Endothelial cell of umbilical vein (primary cell): ENCODE data around the gene TSG101. TPM values are rescaled to one million over a fixed set of nuclear protein-coding genes. Genes with fewer than 3 reads are reported as not detected.

Experiments
- BruUV-seq: library from RNA; stranded (reverse); fragments of 400-500 nt; replicated peaks from 2 replicates; lab custom pipeline; 2021; lab: Mats Ljungman, UMichigan
- CTCF ChIA-PET: fragments of 300-600, 350-600 bp; sonication (Branson Sonifier 250); formaldehyde crosslinking; loops from one replicate; lab custom pipeline; 2021; ENCODE audit warnings: antibody characterized with exemption, inconsistent platforms; lab: Charles Lee
- POLR2A ChIA-PET: fragments of 300-600, 350-600 bp; sonication (Branson Sonifier 250); formaldehyde crosslinking; loops from one replicate; lab custom pipeline; 2021; ENCODE audit warnings: antibody characterized with exemption, inconsistent platforms; lab: Charles Lee
- DNase-seq: peaks from one replicate; pipeline ENCODE4 v3.0.0-alpha.2; 2011; ENCODE audit warnings: low read depth, low spot score
- FAIRE-seq: peaks from 2 replicates; lab custom pipeline; 2011; peaks lifted over from hg19 to GRCh38; lab: Jason Lieb, UNC
- H2AFZ ChIP-seq: 2 replicates; pipeline ENCODE4 v1.6.0; 2012; ENCODE audit warnings: low read depth, low read length, control low read depth, inconsistent platforms
- H3K27ac ChIP-seq: 2 replicates; pipeline ENCODE4 v1.5.1; 2011; ENCODE audit warnings: low read depth, mild to moderate bottlenecking, control low read depth, low read length, moderate library complexity; ENCODE audit not compliant: insufficient read depth
- H3K27me3 ChIP-seq, 2 experiments: 2 replicates each; pipeline versions ENCODE4 v1.6.0 to v1.6.1; 2011; ENCODE audit warnings: low read length in 2 of 2, mixed read lengths in 1 of 2; ENCODE audit not compliant: control insufficient read depth in 2 of 2, insufficient read depth in 2 of 2
- H3K36me3 ChIP-seq, 2 experiments: 2 replicates in 1 of 2; 3 replicates in 1 of 2; pipeline ENCODE4 v1.5.1; 2011; ENCODE audit warnings: low read length in 2 of 2, mild to moderate bottlenecking in 1 of 2, moderate library complexity in 1 of 2; ENCODE audit not compliant: control insufficient read depth in 2 of 2, insufficient read depth in 2 of 2; ENCODE audit errors: extremely low read depth in 1 of 2
- H3K4me1 ChIP-seq: 3 replicates; pipeline ENCODE4 v1.5.1; 2011; ENCODE audit warnings: mild to moderate bottlenecking, low read length; ENCODE audit not compliant: control insufficient read depth, insufficient read depth; ENCODE audit errors: extremely low read depth
- H3K4me2 ChIP-seq: 2 replicates; pipeline ENCODE4 v1.6.1; 2011; ENCODE audit warnings: low read length, control low read depth, mixed read lengths; ENCODE audit not compliant: insufficient read depth
- H3K4me3 ChIP-seq, 3 experiments: fragments of 200-600 bp in 1 of 3; sonication (generic), shearing (Covaris generic) in 1 of 3; replicated peaks in 1 of 3; 2 replicates each; pipeline ENCODE4 v1.5.1; 2011 to 2016; ENCODE audit warnings: control low read depth in 3 of 3, low read length in 3 of 3, mild to moderate bottlenecking in 2 of 3, inconsistent platforms in 1 of 3, low read depth in 1 of 3, moderate library complexity in 1 of 3; ENCODE audit not compliant: insufficient read depth in 1 of 3
- H3K79me2 ChIP-seq: 2 replicates; pipeline ENCODE4 v1.6.0; 2012; ENCODE audit warnings: low read length, inconsistent platforms; ENCODE audit not compliant: control insufficient read depth, insufficient read depth
- H3K9ac ChIP-seq: replicated peaks from 2 replicates; pipeline ENCODE3; 2011; ENCODE audit warnings: low read length, control low read depth; ENCODE audit not compliant: insufficient read depth; ENCODE audit errors: extremely low read depth
- H3K9me1 ChIP-seq: replicated peaks from 3 replicates; pipeline ENCODE4 v1.6.0; 2011; ENCODE audit warnings: mild to moderate bottlenecking, low read length; ENCODE audit not compliant: control insufficient read depth, insufficient read depth; ENCODE audit errors: extremely low read depth
- H3K9me3 ChIP-seq: replicated peaks from 2 replicates; pipeline ENCODE4 v1.5.1; 2012; ENCODE audit warnings: low read length, inconsistent platforms; ENCODE audit not compliant: control insufficient read depth, insufficient read depth
- H4K20me1 ChIP-seq: replicated peaks from 2 replicates; pipeline ENCODE3; 2011; ENCODE audit warnings: mild to moderate bottlenecking, low read length; ENCODE audit not compliant: control insufficient read depth, insufficient read depth; ENCODE audit errors: extremely low read depth
- CTCF ChIP-seq, 2 donors: IDR thresholded peaks; 1 replicate in 1 of 2; 2 replicates in 1 of 2; pipeline ENCODE4 v1.5.1; 2011; ENCODE audit warnings: low read length in 2 of 2, mild to moderate bottlenecking in 2 of 2, moderate library complexity in 2 of 2, control low read depth in 1 of 2, inconsistent platforms in 1 of 2, low read depth in 1 of 2; ENCODE audit not compliant: insufficient read depth in 1 of 2; ENCODE audit errors: extremely low read depth in 1 of 2
- EZH2 ChIP-seq: IDR thresholded peaks from 2 replicates; pipeline ENCODE4 v1.6.1; 2012; ENCODE audit warnings: borderline replicate concordance, low read depth, mild to moderate bottlenecking, moderate library complexity, low read length, inconsistent platforms; ENCODE audit not compliant: severe bottlenecking
- FOS ChIP-seq: IDR thresholded peaks from 2 replicates; pipeline ENCODE4 v1.6.1; 2011; ENCODE audit warnings: mild to moderate bottlenecking, low read length, moderate library complexity, borderline replicate concordance; ENCODE audit not compliant: insufficient read depth
- GATA2 ChIP-seq: IDR thresholded peaks from 2 replicates; pipeline ENCODE4 v1.7.0; 2011; ENCODE audit warnings: low read depth, mild to moderate bottlenecking, moderate library complexity, mixed read lengths, low read length; ENCODE audit not compliant: insufficient read length, insufficient read depth
- JUN ChIP-seq: IDR thresholded peaks from 2 replicates; pipeline ENCODE4 v1.6.1; 2011; ENCODE audit warnings: borderline replicate concordance, low read depth; ENCODE audit not compliant: insufficient read length, insufficient read depth
- MAX ChIP-seq: IDR thresholded peaks from 2 replicates; pipeline ENCODE4 v1.6.1; 2011; ENCODE audit not compliant: insufficient read depth, insufficient read length
- MYC ChIP-seq: IDR thresholded peaks from one replicate; pipeline ENCODE4 v1.6.1; 2011; ENCODE audit warnings: mild to moderate bottlenecking, low read depth, low read length
- POLR2A ChIP-seq: IDR thresholded peaks from 2 replicates; pipeline ENCODE4 v1.6.1; 2012; ENCODE audit warnings: low read depth, mild to moderate bottlenecking, control low read depth, low read length
- POLR2AphosphoS5 ChIP-seq: IDR thresholded peaks from 2 replicates; pipeline ENCODE4 v1.6.1; 2012; ENCODE audit warnings: low read depth, mild to moderate bottlenecking, control low read depth, low read length, moderate library complexity; ENCODE audit not compliant: insufficient read depth
- dilution Hi-C: fragments of 300-500 bp; cut with MboI; formaldehyde crosslinking; loops from one replicate; pipeline ENCODE4 v1.15.0; 2019; ENCODE audit warnings: low sequenced_read_pairs; ENCODE audit not compliant: extremely low pct_ligation_motif_present
- intact Hi-C: fragments of 100-400 bp; cut with micrococcal nuclease; formaldehyde crosslinking; loops from one replicate; pipeline ENCODE4 v1.10.0; 2022
- polyA plus RNA-seq, 4 experiments: library from polyadenylated mRNA; depleted of rRNA in 3 of 4; stranded (reverse) in 3 of 4; unstranded in 1 of 4; fragments of >200 nt; gene quantifications; 2 replicates each; pipeline versions ENCODE4 v1.2.1 to v1.2.3, GENCODE V29; 2011 to 2012; ENCODE audit warnings: missing spikeins in 1 of 4
- total RNA-seq: library from RNA; stranded (reverse); gene quantifications from 2 replicates; pipeline ENCODE4 v1.2.3, GENCODE V29; 2021

TSG101 gene
- total and polyA plus RNA-seq, 2 donors (not counting 3 experiments of a cell fraction or from before 2014, with no cell fraction given): 41.3 to 163 TPM

DNA sequence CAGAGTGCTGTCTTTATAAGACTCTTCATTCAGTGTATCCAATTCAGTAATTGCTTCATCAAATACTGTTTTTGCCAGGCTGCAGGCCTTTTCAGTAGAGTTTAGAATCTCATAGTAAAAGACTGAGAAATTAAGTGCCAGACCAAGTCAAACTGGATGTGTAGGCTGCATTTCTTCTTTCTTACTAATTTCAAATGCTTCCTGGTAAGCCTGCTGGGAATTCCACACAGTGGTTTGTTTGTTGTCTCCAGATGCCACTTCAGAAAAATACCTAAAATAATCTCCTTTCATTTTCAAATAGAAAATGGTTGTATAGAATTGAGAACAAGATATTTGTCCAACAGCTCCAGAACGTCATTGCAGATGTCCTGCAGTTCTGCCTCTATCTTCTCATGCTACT is 36.4 kb downstream of the TSG101 start:
- Histone ChIP-seq H3K4me3 (no peak overlapping the region), H3K4me1 (no peaks in the 10 kb centered on the region), H3K9me1 (no peaks in the 10 kb centered on the region), H3K79me2 (no peaks in the 10 kb centered on the region), H3K27me3 (no peaks in the 10 kb centered on the region), H2AFZ (no peak overlapping the region), H3K9me3 (no peaks in the 10 kb centered on the region), H3K27ac (no peak overlapping the region), H4K20me1 (no peaks in the 10 kb centered on the region), H3K4me2 (no peak overlapping the region), H3K36me3 (peaks cover 0 to 10% of the 10 kb centered on the region in 2 experiments), H3K9ac (no peak overlapping the region)
- dilution Hi-C loops (no loop called here), intact Hi-C loops (no loop called here)
- TF ChIP-seq POLR2A (no peak), MYC (no peak), GATA2 (no peak), MAX (no peak), JUN (no peak), CTCF (IDR thresholded peaks at IDR 0.05; ENCODE audit: extremely low read depth in 1 of 2, insufficient read depth in 1 of 2, low read depth in 1 of 2, low read length in 2 of 2) (no peak), POLR2AphosphoS5 (no peak), EZH2 (no peak), FOS (no peak)
- CTCF ChIA-PET: no interaction called here
- no TSS peak for BruUV-seq
- DNase-seq (no peak), FAIRE-seq (no peak)
- POLR2A ChIA-PET: no interaction called here
